Esophagus muscularis mucosa (tissue), 4 donors: Measurements from ENCODE around the gene DPPA3. TPM values are rescaled to one million over a fixed set of nuclear protein-coding genes. Genes with fewer than 3 reads are reported as not detected.

Experiments
- DNase-seq: peaks from one replicate; pipeline ENCODE4 v3.0.0-alpha.2; 2017; ENCODE audit errors: extremely low spot score
- H3K27ac ChIP-seq, 4 donors: fragments of 200-600 bp; sonication (generic); replicated peaks in 1 of 4; 1 replicate in 3 of 4; 2 replicates in 1 of 4; pipeline ENCODE4 v1.5.1; 2016 to 2019; ENCODE audit warnings: mild to moderate bottlenecking in 1 of 4
- H3K27me3 ChIP-seq, 4 donors: fragments of 200-600 bp; sonication (generic); one replicate each; pipeline versions ENCODE4 v1.5.1 to v1.6.0; 2016 to 2019
- H3K36me3 ChIP-seq, 4 donors: fragments of 200-600 bp; sonication (generic); one replicate each; pipeline ENCODE4 v1.5.1; 2016 to 2019
- H3K4me1 ChIP-seq, 4 donors: fragments of 200-600 bp; sonication (generic); one replicate each; pipeline ENCODE4 v1.5.1; 2016 to 2019
- H3K4me3 ChIP-seq, 4 donors: fragments of 200-600 bp; sonication (generic); 1 replicate in 2 of 4; 2 replicates in 2 of 4; pipeline ENCODE4 v1.5.1; 2016 to 2019; ENCODE audit warnings: mild to moderate bottlenecking in 4 of 4, moderate library complexity in 1 of 4
- H3K9me3 ChIP-seq, 4 donors: fragments of 200-600 bp; sonication (generic); 1 replicate in 3 of 4; 2 replicates in 1 of 4; pipeline ENCODE4 v1.5.1; 2016 to 2019
- CTCF ChIP-seq, 3 experiments: fragments of 200-600 bp in 2 of 3; fragments of 450-650 bp in 1 of 3; sonication (generic) in 2 of 3; IDR thresholded peaks; one replicate each; pipeline ENCODE4 v1.5.1; 2017 to 2019; ENCODE audit warnings: antibody characterized with exemption in 3 of 3, mild to moderate bottlenecking in 2 of 3, moderate library complexity in 1 of 3
- EP300 ChIP-seq: sonication (generic); formaldehyde crosslinking; IDR thresholded peaks from one replicate; pipeline ENCODE4 v1.6.1; 2017; ENCODE audit warnings: antibody characterized with exemption
- POLR2A ChIP-seq: fragments of 450-650 bp; IDR thresholded peaks from one replicate; pipeline ENCODE4 v1.6.1; 2017; ENCODE audit warnings: antibody characterized with exemption, moderate library complexity, mild to moderate bottlenecking, low read depth
- POLR2AphosphoS5 ChIP-seq, 2 donors: sonication (generic); formaldehyde crosslinking; IDR thresholded peaks; one replicate each; pipeline ENCODE4 v1.6.1; 2017; ENCODE audit warnings: antibody characterized with exemption in 2 of 2
- WGBS: methylation state at CpG from one replicate; pipeline ENCODE4 v1.1.5; 2018; 5-methylcytosine and 5-hydroxymethylcytosine counted together
- intact Hi-C: fragments of 100-400 bp; cut with DNase I; formaldehyde crosslinking; loops from one replicate; pipeline ENCODE4 v1.15.1; 2023
- total RNA-seq, 4 donors: library from RNA; depleted of rRNA; stranded (reverse); fragments of >200 nt; gene quantifications; one replicate each; pipeline versions ENCODE4 v1.1.0 to v1.2.1, GENCODE V29; 2016

DPPA3 gene
- total RNA-seq, 4 donors from 2014 or later = not detected

GRCh38 chr12:7756993-7757392, 45.8 kb downstream of the DPPA3 start:
- no peak for DNase-seq
- no peaks in the 10 kb centered on the region for H3K36me3 ChIP-seq
- peaks cover 0 to 12% (median 0%) of the 10 kb centered on the region in 4 donors for H3K27me3 ChIP-seq
- TF ChIP-seq POLR2AphosphoS5 (IDR thresholded peaks at IDR 0.05) (no peak), CTCF (IDR thresholded peaks at IDR 0.05) (no peak), POLR2A (no peak), EP300 (no peak)
- no peak overlapping the region for H3K27ac ChIP-seq
- no peak overlapping the region for H3K4me3 ChIP-seq
- H3K9me3 ChIP-seq = no peaks in the 10 kb centered on the region
- WGBS = 63% methylated on average over 2 of the region's 2 CpGs
- no peaks in the 10 kb centered on the region for H3K4me1 ChIP-seq
- intact Hi-C loops = no loop called here

GRCh38 chr12:7758766-7759140, 47.5 kb downstream of the DPPA3 start:
- TF ChIP-seq CTCF (IDR thresholded peaks at IDR 0.05) (no peak), EP300 (no peak), POLR2AphosphoS5 (IDR thresholded peaks at IDR 0.05) (no peak), POLR2A (no peak)
- Histone ChIP-seq H3K9me3 (no peaks in the 10 kb centered on the region), H3K27me3 (peaks cover 0 to 12% (median 0%) of the 10 kb centered on the region in 4 donors), H3K36me3 (no peaks in the 10 kb centered on the region), H3K4me3 (no peak overlapping the region), H3K4me1 (no peaks in the 10 kb centered on the region), H3K27ac (no peak overlapping the region)
- DNase-seq = no peak
- intact Hi-C loops = no loop called here
- 45% methylated on average over 9 of the region's 9 CpGs for WGBS

Other genes starting within 250 kb of the DPPA3 start
- 100 to 1,000 TPM in 3 of 4 donors, 10 to 100 TPM in 1; 96.0 to 327 (median 203) TPM for gene CD163, start 207.7 kb upstream of the DPPA3 start, total RNA-seq
- not detected for gene APOBEC1, start 45.5 kb upstream of the DPPA3 start, total RNA-seq
- gene GDF3, start 15.7 kb upstream of the DPPA3 start, total RNA-seq = under 1 TPM in 2 of 4 donors, not detected in 2; 0.26 to 0.40 TPM
- gene CLEC4C, start 35.9 kb downstream of the DPPA3 start, total RNA-seq = not detected
- gene NANOGNB, start 53.8 kb downstream of the DPPA3 start, total RNA-seq = not detected
- not detected for gene NANOG, start 78.0 kb downstream of the DPPA3 start, total RNA-seq
- 1 to 10 TPM in 1 of 4 donors, under 1 TPM in 2, not detected in 1; 0.29 to 3.1 (median 0.39) TPM for gene SLC2A14, start 161.5 kb downstream of the DPPA3 start, total RNA-seq
- 100 to 1,000 TPM in 1 of 4 donors, 10 to 100 TPM in 3; 10.7 to 102 (median 13.5) TPM for gene SLC2A3, start 224.8 kb downstream of the DPPA3 start, total RNA-seq